ENCODE data around the gene TMEM132D.

GRCh38 chr12:129489100-129489676, 414.6 kb downstream of the TMEM132D start:
- TF ChIP-seq EZH2phosphoT487 (IDR thresholded peaks at IDR 0.05; ENCODE audit: insufficient read depth, low read depth) (no peak), EZH2 (IDR thresholded peaks at IDR 0.05; ENCODE audit: insufficient read depth, poor library complexity, severe bottlenecking) (no peak)

Measured in GM23248 (cell line).